VCaP (cell line): ENCODE results near the gene ARHGEF38.
A peak's percentile ranks its signal among the peaks of the same experiment; 100 is the strongest.

ENCODE experiments used
- H3K27ac ChIP-seq: fragments of 450-650 bp; 2 replicates; pipeline ENCODE4 v1.5.1; 2017
- TF ChIP-seq, protein P1 (sequence below): fragments of 450-650 bp; conservative IDR thresholded peaks from 2 replicates; pipeline ENCODE4 v1.5.1; 2017; ENCODE audit warnings: mild to moderate bottlenecking, moderate library complexity

Gene ARHGEF38

DNA sequence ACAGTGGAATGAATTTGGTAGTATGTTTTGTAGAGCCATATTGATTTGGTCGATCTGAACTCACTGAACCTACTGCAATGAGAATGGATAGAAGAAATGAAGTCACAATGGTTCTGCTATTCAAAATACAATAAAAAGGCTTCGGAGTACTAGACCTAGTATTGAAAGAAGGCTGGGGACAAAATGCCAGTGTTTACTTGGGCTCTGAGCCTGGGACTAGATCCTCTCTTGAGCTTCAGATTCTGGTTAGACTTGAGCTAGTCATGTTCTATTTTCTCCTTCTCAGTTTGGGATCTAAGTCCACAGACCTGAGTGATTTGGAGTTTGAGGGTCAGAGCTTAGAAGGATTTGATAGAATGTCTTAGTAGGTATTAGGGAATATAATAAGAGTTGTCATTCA lies 146.2 kb downstream of the ARHGEF38 start:
- H3K27ac ChIP-seq = no peak overlapping the region
- TF ChIP-seq, protein P1, sequence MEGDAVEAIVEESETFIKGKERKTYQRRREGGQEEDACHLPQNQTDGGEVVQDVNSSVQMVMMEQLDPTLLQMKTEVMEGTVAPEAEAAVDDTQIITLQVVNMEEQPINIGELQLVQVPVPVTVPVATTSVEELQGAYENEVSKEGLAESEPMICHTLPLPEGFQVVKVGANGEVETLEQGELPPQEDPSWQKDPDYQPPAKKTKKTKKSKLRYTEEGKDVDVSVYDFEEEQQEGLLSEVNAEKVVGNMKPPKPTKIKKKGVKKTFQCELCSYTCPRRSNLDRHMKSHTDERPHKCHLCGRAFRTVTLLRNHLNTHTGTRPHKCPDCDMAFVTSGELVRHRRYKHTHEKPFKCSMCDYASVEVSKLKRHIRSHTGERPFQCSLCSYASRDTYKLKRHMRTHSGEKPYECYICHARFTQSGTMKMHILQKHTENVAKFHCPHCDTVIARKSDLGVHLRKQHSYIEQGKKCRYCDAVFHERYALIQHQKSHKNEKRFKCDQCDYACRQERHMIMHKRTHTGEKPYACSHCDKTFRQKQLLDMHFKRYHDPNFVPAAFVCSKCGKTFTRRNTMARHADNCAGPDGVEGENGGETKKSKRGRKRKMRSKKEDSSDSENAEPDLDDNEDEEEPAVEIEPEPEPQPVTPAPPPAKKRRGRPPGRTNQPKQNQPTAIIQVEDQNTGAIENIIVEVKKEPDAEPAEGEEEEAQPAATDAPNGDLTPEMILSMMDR = no peak

DNA sequence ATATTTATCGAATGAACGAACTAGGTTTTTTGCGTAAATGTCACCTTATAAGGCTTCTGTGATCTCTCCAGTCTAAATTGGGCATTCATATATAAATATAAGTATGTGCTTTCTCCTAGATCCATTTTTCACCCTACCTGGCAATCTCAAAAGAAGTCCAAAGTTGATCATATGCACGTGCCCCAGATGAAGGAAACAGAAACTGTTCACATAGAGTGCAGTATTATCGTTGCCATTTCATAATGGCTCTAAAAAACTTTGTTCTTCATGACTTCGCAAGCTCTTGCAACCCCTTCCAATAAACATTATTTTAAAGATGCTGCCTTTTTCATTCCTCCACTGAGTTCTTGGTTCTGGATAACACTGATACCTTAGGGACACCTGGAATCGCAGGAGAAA lies 155.4 kb downstream of the ARHGEF38 start:
- TF ChIP-seq, protein P1 = no peak
- peak overlapping the region; percentile 87 for H3K27ac ChIP-seq

DNA sequence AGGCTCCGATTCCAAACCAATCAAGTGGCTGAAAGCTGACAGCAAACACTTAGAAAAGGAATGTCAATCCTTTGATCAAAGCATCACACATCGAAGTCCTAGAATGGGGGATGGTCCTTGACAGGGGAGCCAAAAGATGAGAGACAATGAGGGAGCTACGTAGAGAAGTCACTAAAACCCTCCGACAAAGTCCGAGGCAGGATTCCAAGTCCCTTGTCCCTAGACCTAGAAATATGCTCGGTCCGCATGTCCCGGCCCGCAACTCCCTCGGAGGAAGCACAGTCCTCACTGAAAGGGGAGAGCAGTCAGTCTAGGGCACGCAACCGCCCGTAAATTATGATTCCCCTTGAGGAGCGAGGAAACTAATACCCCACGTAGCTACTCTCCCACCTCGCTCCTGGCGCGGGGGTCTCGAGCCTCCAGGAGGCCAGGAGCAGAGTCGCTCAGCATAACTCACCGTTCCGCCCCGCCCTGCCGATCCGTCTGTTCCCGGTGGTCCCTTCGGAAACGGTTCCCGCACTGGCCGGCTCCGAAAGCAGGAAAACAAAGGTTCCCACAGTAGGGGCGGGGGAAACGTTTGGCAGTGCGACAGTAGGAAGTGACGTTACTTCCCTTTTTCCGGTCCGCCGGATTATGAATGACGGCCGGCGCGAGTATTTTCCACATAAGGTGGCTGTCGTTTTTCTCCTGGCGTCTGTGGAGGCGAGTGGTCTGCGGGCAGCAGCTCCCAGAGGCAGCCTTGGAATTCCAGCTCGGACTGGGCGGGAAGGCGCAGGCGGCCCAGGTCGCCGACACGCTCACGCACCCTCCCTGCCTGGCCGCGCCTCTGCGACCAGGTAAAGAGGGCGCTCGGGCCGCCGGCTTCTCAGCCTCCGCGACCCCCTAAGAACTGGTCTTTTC lies 156.0 kb downstream of the ARHGEF38 start, which contains the start of the genes GSTCD and INTS12:
Gene GSTCD, plus strand, starts transcription at position 604 of the 900 bp plus-strand sequence. CDS start 8,830 bp downstream, outside the sequence.
Gene INTS12, minus strand, starts transcription at position 509 of the 900 bp plus-strand sequence. CDS start 8,684 bp downstream, outside the sequence.
- TF ChIP-seq, protein P1 = no peak
- peak within 1 kb of the TSS; percentile 87 for H3K27ac ChIP-seq

DNA sequence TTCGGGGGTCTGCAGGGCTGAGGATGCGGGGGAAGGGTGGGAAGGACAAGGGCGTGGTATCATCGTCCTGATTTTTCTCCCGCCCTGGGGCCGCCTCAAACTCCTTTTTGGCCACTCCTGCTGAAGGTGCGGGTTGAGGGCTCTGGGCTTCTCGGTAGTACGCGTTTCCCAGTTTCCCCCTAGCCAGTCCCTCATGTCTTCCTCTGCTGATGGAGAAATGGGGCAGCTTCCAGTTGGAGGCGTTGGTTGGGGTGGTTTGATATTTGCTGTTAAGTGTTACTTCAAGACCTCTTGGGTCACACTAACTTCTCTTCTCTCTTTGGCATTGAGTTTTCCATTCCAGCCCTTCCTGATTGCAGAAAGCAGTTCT lies 156.6 kb downstream of the ARHGEF38 start:
- H3K27ac ChIP-seq = peak overlapping the region; percentile 87
- TF ChIP-seq, protein P1 = no peak

DNA sequence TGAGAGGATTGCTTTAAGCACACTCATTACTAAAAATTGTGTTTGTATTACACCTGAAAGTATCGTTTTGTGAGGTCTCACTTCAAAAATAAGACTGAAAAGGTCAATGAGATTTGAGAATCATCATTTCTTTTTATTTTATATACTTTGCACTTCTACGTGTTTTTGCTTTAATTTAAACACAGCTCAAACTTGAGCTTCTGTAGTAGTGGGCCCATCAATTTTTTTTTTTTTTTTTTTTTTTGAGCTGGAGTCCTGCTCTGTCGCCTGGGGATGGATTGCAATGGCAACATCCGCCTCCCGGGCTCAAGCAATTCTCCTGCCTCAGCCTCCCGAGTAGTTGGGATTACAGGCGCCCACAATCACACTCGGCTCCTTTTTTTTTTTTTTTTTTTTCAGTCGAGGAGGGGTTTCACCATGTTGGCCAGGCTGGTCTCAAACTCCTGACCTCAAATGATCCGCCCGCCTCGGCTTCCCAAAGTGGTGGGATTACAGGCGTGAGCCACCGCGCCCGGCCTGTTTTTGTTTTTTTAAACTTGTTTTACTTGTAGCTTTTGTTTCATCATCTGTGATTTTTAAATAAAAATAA lies 157.7 kb downstream of the ARHGEF38 start:
- TF ChIP-seq, protein P1 = no peak

DNA sequence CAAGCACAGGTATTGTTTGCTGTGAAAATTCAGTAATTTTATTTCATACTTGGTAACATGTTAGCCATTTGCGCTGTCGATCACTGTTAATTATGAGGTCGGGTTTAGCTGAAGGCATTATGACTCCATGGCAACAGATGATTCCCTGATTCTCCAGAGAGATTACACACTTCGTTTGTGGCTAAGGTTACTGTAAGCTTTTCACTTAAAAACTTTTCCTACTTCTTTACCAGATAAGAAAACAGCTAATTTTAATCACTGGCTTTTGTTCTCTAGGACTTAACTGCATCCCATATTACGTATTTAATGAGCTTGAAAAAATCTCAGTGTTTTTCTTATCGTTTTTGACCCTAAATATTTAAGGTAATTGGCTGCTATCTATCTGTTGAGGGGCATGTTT lies 158.3 kb downstream of the ARHGEF38 start:
- TF ChIP-seq, protein P1 = no peak
- no peak overlapping the region for H3K27ac ChIP-seq

More for the DNA sequence above, 157.7 kb downstream of the ARHGEF38 start:
- H3K27ac ChIP-seq = peak overlapping the region; percentile 87; the same call in 1 of the 2 replicates

DNA sequence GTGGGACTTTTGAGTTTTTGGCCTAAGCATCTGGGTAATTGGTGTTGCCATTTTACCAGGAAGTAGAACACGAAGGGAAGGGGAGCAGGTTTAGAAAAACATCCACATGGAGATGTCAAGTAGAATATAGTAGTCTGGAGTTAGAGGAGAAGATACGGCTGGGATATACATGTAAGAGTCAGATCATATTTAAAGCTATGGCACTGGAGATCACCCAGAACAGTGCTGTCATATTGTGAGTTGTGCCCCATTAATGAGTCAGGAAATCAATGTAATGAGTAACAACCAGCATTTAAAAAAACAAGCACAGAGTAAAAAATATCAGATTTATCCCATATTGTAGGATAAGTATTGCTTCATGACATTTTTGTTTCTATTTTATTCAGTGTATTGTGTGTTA lies 160.3 kb downstream of the ARHGEF38 start:
- H3K27ac ChIP-seq = no peak overlapping the region
- TF ChIP-seq, protein P1 = no peak
